ENCODE data around the gene TNFAIP3.

The TNFAIP3 gene

GRCh38 chr6:137879299-137879698 lies 12.2 kb downstream of the TNFAIP3 start:
- Histone ChIP-seq H3K4me1 (ENCODE audit: low read length) (peaks cover 37% of the 10 kb centered on the region), H3K79me2 (ENCODE audit: low read length) (peaks cover 75% of the 10 kb centered on the region), H3K27ac (ENCODE audit: low read length) (peak overlapping the region; percentile 15), H2AFZ (ENCODE audit: low read depth, low read length) (no peak overlapping the region), H3K27me3 (ENCODE audit: low read depth, low read length) (no peaks in the 10 kb centered on the region), H3K4me3 (ENCODE audit: low read length) (no peak overlapping the region), H3K9me3 (ENCODE audit: insufficient read depth, low read length) (no peaks in the 10 kb centered on the region), H3K4me2 (ENCODE audit: low read length) (no peak overlapping the region), H3K36me3 (replicated peaks; ENCODE audit: low read depth, low read length) (peaks cover 89% of the 10 kb centered on the region), H3K9ac (ENCODE audit: low read length) (no peak overlapping the region), H4K20me1 (ENCODE audit: insufficient read depth, low read length) (peaks cover 95% of the 10 kb centered on the region)
- no peak for TF ChIP-seq EZH2phosphoT487 (IDR thresholded peaks at IDR 0.05; ENCODE audit: low read depth)
- TF ChIP-seq CTCF (IDR thresholded peaks at IDR 0.05; ENCODE audit: low read depth, low read length), result no peak

- H3K4me2 ChIP-seq (ENCODE audit: low read length), result no peak overlapping the region
- H3K79me2 ChIP-seq (ENCODE audit: low read length), result peaks cover 67% of the 10 kb centered on the region
- peaks cover 29% of the 10 kb centered on the region for H3K4me1 ChIP-seq (ENCODE audit: low read length)
These were observed 13.1 kb downstream of the TNFAIP3 start for GRCh38 chr6:137879885-137880745.

GRCh38 chr6:137880746-137881521 lies 13.9 kb downstream of the TNFAIP3 start:
- peaks cover 20% of the 10 kb centered on the region for H3K4me1 ChIP-seq (ENCODE audit: low read length)
- H3K27ac ChIP-seq (ENCODE audit: low read length), result no peak overlapping the region
- H3K36me3 ChIP-seq (replicated peaks; ENCODE audit: low read depth, low read length), result peaks cover 74% of the 10 kb centered on the region
- no peak overlapping the region for H2AFZ ChIP-seq (ENCODE audit: low read depth, low read length)
- H3K9ac ChIP-seq (ENCODE audit: low read length), result no peak overlapping the region
- no peak overlapping the region for H3K4me3 ChIP-seq (ENCODE audit: low read length)
- TF ChIP-seq EZH2phosphoT487 (IDR thresholded peaks at IDR 0.05; ENCODE audit: low read depth) (no peak), CTCF (IDR thresholded peaks at IDR 0.05; ENCODE audit: low read depth, low read length) (no peak)
- H4K20me1 ChIP-seq (ENCODE audit: insufficient read depth, low read length), result peaks cover 78% of the 10 kb centered on the region
- no peaks in the 10 kb centered on the region for H3K9me3 ChIP-seq (ENCODE audit: insufficient read depth, low read length)
- H3K4me2 ChIP-seq (ENCODE audit: low read length), result no peak overlapping the region
- no peaks in the 10 kb centered on the region for H3K27me3 ChIP-seq (ENCODE audit: low read depth, low read length)
- peaks cover 59% of the 10 kb centered on the region for H3K79me2 ChIP-seq (ENCODE audit: low read length)

More at GRCh38 chr6:137879885-137880745, 13.1 kb downstream of the TNFAIP3 start:
- Histone ChIP-seq H3K36me3 (replicated peaks; ENCODE audit: low read depth, low read length) (peaks cover 82% of the 10 kb centered on the region), H3K9me3 (ENCODE audit: insufficient read depth, low read length) (no peaks in the 10 kb centered on the region), H3K9ac (ENCODE audit: low read length) (no peak overlapping the region), H4K20me1 (ENCODE audit: insufficient read depth, low read length) (peaks cover 87% of the 10 kb centered on the region), H3K4me3 (ENCODE audit: low read length) (no peak overlapping the region), H2AFZ (ENCODE audit: low read depth, low read length) (no peak overlapping the region), H3K27ac (ENCODE audit: low read length) (0 out of 2 replicates have a peak overlapping the region, but pooled peaks have one; percentile 15), H3K27me3 (ENCODE audit: low read depth, low read length) (no peaks in the 10 kb centered on the region)
- TF ChIP-seq EZH2phosphoT487 (IDR thresholded peaks at IDR 0.05; ENCODE audit: low read depth) (no peak), CTCF (IDR thresholded peaks at IDR 0.05; ENCODE audit: low read depth, low read length) (no peak)

- Histone ChIP-seq H4K20me1 (ENCODE audit: insufficient read depth, low read length) (peaks cover 74% of the 10 kb centered on the region), H3K79me2 (ENCODE audit: low read length) (peaks cover 53% of the 10 kb centered on the region), H3K9me3 (ENCODE audit: insufficient read depth, low read length) (no peaks in the 10 kb centered on the region), H3K9ac (ENCODE audit: low read length) (no peak overlapping the region), H3K27ac (ENCODE audit: low read length) (no peak overlapping the region), H3K27me3 (ENCODE audit: low read depth, low read length) (no peaks in the 10 kb centered on the region), H3K4me3 (ENCODE audit: low read length) (no peak overlapping the region), H3K4me1 (ENCODE audit: low read length) (peaks cover 17% of the 10 kb centered on the region; the same call in 1 of the 2 replicates), H3K36me3 (replicated peaks; ENCODE audit: low read depth, low read length) (peaks cover 70% of the 10 kb centered on the region), H3K4me2 (ENCODE audit: low read length) (no peak overlapping the region), H2AFZ (ENCODE audit: low read depth, low read length) (no peak overlapping the region)
- TF ChIP-seq EZH2phosphoT487 (IDR thresholded peaks at IDR 0.05; ENCODE audit: low read depth) (no peak), CTCF (IDR thresholded peaks at IDR 0.05; ENCODE audit: low read depth, low read length) (no peak)
These were observed 14.4 kb downstream of the TNFAIP3 start for GRCh38 chr6:137881522-137881886.
